ENCODE data around the gene SCD.
"Not testable (repeated sequence)": the region's sequence is repeated elsewhere in the genome, so short reads cannot be mapped to it uniquely, and the experiment has no call there.

The SCD gene

GRCh38 chr10:100346765-100347567 lies at the start of gene SCD:
SCD (plus strand) TSS chr10:100347233; CDS start chr10:100347505, 272 bp downstream.
- DNase-seq (ENCODE audit: low spot score), result peak; percentile 87

GRCh38 chr10:100297242-100297641 lies 49.8 kb upstream of the SCD start:
- no peak for DNase-seq (ENCODE audit: low spot score)

GRCh38 chr10:100301123-100301522 lies 45.9 kb upstream of the SCD start:
- not testable (repeated sequence) for DNase-seq (ENCODE audit: low spot score)

- peak; percentile 42 for DNase-seq (ENCODE audit: low spot score)
Observed at GRCh38 chr10:100303724-100304319, 43.2 kb upstream of the SCD start.

GRCh38 chr10:100304414-100304813 lies 42.6 kb upstream of the SCD start:
- DNase-seq (ENCODE audit: low spot score), result no peak

GRCh38 chr10:100306861-100307260 lies 40.2 kb upstream of the SCD start:
- DNase-seq (ENCODE audit: low spot score), result no peak

GRCh38 chr10:100307684-100308083 lies 39.3 kb upstream of the SCD start:
- no peak for DNase-seq (ENCODE audit: low spot score)

- DNase-seq (ENCODE audit: low spot score), result no peak
Observed at GRCh38 chr10:100311298-100311697, 35.7 kb upstream of the SCD start.

- no peak for DNase-seq (ENCODE audit: low spot score)
Observed at GRCh38 chr10:100315615-100316014, 31.4 kb upstream of the SCD start.

GRCh38 chr10:100318207-100318606 lies 28.8 kb upstream of the SCD start:
- no peak for DNase-seq (ENCODE audit: low spot score)

- DNase-seq (ENCODE audit: low spot score), result no peak
Observed at GRCh38 chr10:100319707-100320402, 27.2 kb upstream of the SCD start.

- DNase-seq (ENCODE audit: low spot score), result no peak
Observed at GRCh38 chr10:100325158-100325557, 21.9 kb upstream of the SCD start.

GRCh38 chr10:100327007-100327717 lies 19.9 kb upstream of the SCD start:
- peak; percentile 39 for DNase-seq (ENCODE audit: low spot score)

GRCh38 chr10:100327718-100328009 lies 19.4 kb upstream of the SCD start:
- DNase-seq (ENCODE audit: low spot score), result no peak

- no peak for DNase-seq (ENCODE audit: low spot score)
Observed at GRCh38 chr10:100328198-100328597, 18.8 kb upstream of the SCD start.

GRCh38 chr10:100330079-100330478 lies 17.0 kb upstream of the SCD start, which contains the start of gene PKD2L1:
PKD2L1 (minus strand) TSS chr10:100330228; CDS start chr10:100330103, 125 bp downstream.
- DNase-seq (ENCODE audit: low spot score), result no peak

GRCh38 chr10:100333106-100333505 lies 13.9 kb upstream of the SCD start:
- DNase-seq (ENCODE audit: low spot score), result no peak

- no peak for DNase-seq (ENCODE audit: low spot score)
Observed at GRCh38 chr10:100333661-100334440, 13.2 kb upstream of the SCD start.

- no peak for DNase-seq (ENCODE audit: low spot score)
Observed at GRCh38 chr10:100334762-100335161, 12.3 kb upstream of the SCD start.

- peak; percentile 70 for DNase-seq (ENCODE audit: low spot score)
Observed at GRCh38 chr10:100338434-100339036, 8.5 kb upstream of the SCD start.

GRCh38 chr10:100339236-100339635 lies 7.8 kb upstream of the SCD start:
- no peak for DNase-seq (ENCODE audit: low spot score)
